Non-pigmented ciliary epithelial cell (primary cell): ENCODE measurements around the gene KREMEN2.
A peak's percentile ranks its signal among the peaks of the same experiment; 100 is the strongest.

Experiments used
- DNase-seq: peaks from one replicate; pipeline ENCODE4 v3.0.0-alpha.2; 2010; ENCODE audit warnings: low read depth

Gene KREMEN2

DNA sequence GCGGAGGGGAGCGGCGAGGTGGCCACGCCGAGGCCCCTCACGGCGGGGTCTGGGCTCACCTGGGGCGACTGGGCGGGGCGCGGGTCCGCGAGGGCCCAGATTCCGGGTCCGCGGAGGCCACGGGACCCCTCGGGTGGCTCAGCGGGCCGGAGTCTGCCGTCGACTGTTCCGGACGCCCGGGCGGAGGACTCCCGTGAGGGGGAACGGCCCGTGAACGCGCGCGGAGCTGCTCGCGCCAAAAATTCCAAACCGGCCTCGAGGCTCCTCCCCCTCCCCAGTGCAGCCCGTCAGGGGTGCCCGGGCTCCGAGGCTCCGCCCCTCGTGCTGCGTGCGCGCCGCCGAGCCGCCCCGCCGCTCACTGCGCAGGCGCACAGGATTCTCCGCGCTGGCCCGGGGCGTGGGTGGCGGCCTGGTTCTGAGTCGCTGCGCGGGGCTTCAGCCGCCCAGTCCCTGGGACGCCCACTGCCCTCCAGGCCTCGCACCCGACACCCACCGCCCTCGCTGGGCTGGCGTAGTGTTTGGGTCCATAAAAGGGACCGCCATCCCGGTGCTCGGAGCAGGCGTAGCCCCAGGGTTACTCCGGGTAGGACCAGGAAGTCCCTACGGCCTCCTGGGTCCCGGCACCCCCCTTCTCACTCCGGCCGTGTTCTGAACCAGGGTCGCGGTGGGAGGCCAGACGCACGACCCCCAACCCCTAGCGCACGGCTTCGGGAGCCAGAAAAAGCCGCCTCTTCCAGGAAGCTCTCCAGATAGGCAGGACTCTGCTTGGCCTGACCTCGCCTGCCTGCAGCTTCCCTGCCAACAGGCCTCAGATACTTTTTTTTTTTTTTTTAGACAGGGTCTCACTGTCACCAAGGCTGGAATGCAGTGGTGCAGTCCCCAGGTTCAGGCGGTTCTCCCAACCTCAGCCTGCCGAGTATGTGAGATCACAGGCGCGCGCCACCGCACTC is 16.4 kb downstream of the KREMEN2 start, which contains the start of gene PKMYT1:
Gene PKMYT1 (minus strand): TSS at position 220 of the 950 bp plus-strand sequence. CDS start 789 bp downstream, outside the sequence.
- no peak for DNase-seq

- no peak for DNase-seq
These were observed 17.3 kb downstream of the KREMEN2 start for GRCh38 chr16:2981177-2981898.

DNA sequence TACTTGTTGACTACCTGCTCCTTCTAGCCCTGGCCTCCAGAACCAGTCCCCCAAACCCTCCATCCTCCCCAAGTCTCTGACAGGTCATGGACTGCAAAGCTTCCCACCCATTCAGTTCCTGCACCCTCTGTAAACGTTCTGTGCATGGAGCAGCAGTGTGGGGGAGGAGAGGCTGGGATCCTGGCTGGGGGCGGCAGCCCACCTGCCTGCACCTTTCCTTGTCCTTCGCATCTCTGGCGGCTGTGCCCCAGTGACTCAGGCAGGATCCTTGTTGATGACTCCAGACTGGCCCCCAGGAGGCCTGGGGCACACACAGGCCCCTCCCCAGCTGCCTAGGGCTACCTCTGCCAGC is 17.8 kb downstream of the KREMEN2 start:
- no peak for DNase-seq

DNA sequence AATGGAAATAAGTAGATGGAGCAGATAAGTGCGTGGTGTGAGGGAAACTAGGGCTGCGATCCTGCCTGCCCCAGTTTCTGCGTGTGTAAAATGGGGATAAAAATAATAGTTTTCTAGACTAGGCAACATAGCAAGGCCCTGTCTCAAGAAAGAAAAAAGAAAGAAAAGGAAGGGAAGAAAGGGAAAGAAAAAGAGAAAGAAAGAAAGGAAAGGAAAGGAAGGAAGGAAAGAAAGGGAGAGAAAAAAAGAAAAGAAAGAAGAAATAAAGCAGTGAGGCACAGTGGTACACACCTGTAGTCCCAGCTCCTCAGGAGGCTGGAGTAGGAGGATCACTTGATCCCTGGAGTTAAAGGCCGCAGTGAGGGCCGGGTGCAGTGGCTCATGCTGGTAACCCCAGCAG is 18.3 kb downstream of the KREMEN2 start:
- DNase-seq = no peak

GRCh38 chr16:2983706-2984136 is 19.6 kb downstream of the KREMEN2 start:
- no peak for DNase-seq

DNA sequence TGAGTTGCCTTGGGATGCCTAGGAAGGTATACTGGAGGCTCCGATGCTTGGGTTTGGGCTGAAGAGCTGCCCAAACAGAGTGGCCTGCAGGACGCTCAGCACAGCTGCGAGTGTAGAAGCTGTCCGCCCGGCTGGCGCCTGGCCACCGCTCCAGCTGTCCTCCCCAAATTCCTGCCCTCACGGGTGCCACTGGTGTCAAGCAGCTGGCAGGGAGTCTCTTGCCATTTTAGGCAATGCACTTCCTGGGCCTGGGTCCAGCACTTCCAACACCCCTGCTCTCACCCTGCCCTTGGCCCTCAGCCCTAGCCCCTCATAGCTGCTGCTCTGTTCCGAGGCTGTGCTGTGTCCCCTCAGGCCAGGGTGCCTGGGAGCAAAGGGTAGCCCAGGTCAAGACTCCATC is 21.4 kb downstream of the KREMEN2 start:
- no peak for DNase-seq

DNA sequence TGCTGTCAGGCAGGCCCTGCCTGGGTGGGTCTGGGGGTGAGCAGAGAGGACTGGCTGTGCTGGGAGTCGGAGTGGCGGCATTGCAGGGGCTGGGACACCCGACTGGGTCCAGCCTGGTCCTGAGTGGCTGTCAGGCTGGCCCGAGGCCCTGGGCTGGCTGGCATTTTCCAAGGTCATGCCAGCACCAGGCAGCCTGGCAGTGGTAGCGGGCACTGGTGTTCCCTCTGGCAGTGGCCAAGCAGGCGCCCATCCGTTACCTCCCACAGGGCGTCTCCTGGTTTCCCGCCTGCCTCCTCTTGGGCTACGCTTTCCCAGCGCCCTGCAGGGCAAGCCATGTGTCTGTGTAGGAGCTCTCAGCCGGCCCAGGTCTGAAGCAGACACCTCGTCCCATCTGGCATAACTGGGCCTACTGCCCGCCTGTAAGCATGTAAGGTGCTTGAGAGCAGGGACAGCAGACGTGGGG is 21.8 kb downstream of the KREMEN2 start:
- no peak for DNase-seq

DNA sequence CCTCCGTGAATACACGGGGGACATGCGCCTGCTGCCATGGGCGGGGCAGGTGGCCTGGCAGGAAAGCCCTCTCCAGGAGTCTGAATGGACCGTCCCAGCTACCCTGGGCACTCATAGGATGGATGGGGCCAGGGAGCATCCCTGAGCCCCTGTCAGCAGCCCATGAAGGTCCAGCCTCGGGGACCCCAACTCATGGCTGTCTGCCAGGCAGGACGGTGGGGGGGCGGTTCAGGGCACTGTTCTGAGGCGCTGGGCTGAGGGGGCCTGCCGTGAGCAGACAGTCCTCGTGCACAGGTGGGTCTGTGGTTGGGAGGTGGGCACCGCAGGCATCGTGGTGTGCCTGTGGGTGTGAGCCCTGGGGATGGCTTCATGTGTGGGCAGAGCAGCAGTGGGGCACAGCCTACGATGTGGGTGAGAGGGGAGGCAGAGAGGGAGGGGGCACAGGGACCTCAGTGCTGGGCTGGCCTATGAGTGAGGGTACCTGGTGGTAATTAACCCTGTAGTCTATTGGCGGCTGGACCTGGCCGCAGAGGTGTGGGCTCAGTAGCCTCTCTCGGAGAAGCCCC is 22.6 kb downstream of the KREMEN2 start:
- DNase-seq = no peak

GRCh38 chr16:2987286-2987685 is 23.2 kb downstream of the KREMEN2 start:
- DNase-seq = no peak

DNA sequence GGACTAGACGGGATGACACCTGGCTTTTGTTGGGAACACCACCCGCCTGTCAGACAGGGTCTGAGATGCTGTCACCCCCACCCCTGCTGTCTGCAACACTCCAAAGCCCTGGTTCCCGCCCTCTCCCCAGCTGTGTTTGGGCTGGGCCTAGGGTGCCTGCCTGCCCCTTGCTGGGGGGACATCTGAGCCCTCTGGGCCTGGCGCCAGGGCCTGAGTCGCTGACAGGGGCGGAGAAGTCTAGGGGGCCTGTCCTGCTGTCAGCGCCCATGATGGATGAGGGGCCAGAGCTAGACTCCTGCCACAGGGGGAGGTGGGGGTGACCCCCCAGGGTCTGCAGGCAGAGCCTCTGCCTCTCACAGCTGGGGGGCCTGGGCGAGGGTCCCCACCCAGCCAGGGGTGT is 23.8 kb downstream of the KREMEN2 start:
- DNase-seq = no peak

GRCh38 chr16:2988590-2989099 is 24.6 kb downstream of the KREMEN2 start:
- DNase-seq = no peak

GRCh38 chr16:2990891-2991290 is 26.8 kb downstream of the KREMEN2 start:
- DNase-seq = no peak

DNA sequence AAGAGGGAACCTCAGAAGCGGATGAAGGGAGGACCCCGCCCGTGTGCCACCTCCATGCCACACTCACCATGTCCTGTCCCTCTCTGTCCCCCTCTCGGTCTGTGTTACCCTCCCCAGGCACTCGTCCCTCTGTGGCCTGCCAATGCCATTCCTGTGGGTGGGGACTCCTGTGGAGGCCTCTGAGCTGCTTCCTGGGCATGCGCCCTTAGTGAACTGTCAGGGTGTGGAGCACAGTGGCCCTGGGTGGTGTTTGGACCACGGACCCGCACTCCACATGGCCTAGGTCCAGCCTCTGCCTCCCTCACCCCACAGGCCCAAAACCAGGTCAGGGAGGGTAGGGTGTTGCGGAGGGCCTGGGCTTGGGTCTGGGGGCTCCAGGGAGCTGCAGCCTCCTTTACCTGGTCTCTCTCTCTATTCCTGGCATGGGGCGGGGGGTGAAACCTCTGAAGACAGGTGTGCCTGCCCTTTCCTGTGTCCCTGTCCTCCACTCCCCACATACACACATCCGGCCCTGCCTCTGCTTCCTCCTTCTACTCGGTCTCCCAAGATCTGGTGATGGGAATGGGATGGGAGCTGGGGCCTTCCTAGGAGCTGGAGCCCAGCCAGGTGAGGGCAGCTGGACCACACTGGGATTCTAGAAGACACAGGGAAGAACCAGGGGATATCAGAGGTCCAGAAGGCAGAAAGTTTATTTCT is 27.6 kb downstream of the KREMEN2 start:
- no peak for DNase-seq

- DNase-seq = no peak
These were observed 28.5 kb downstream of the KREMEN2 start for GRCh38 chr16:2992383-2993081.

GRCh38 chr16:2996298-2996697 is 32.2 kb downstream of the KREMEN2 start:
- no peak for DNase-seq

- DNase-seq = no peak
These were observed 35.9 kb downstream of the KREMEN2 start for GRCh38 chr16:2999929-3000328.

DNA sequence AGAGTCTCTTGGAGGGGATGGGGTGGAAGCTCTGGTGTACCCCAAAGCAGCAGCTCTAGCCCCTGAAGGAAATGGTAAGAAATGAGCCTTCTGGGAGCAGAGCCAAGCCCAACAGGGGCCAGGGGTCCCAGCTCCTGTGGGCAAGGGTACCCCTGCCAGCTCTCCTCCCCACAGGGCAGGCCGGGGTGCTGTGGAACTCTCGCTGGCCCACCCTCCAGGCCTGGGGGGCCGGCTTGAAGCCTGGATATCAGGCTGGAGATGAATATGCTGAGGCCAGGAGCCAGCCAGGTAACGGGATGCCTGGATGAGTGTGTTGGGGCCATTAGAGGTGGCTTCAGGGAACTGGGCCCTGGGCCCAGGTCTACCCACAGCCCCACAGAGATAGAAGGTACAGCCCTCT is 36.5 kb downstream of the KREMEN2 start:
- DNase-seq = no peak

DNA sequence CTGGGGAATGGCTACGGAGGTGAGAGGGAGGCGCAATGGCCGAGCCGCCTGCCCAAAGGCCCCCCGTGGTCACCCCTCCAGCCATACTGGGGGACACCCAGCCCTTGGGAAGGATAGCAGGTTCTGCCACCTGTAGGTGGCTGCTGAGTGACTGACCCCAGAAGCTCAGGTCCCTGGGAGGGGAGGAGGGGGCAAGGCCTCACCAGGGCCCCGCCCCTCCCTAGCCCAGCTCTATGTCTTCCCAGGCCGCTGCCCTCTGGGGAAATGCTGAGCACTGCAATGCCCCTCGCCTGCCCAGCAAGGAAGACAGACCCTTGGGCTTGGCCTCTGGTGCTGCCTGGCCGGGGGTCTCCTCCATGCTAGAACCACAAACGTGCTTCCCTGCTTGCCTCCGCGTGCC is 37.2 kb downstream of the KREMEN2 start:
- DNase-seq = no peak

DNA sequence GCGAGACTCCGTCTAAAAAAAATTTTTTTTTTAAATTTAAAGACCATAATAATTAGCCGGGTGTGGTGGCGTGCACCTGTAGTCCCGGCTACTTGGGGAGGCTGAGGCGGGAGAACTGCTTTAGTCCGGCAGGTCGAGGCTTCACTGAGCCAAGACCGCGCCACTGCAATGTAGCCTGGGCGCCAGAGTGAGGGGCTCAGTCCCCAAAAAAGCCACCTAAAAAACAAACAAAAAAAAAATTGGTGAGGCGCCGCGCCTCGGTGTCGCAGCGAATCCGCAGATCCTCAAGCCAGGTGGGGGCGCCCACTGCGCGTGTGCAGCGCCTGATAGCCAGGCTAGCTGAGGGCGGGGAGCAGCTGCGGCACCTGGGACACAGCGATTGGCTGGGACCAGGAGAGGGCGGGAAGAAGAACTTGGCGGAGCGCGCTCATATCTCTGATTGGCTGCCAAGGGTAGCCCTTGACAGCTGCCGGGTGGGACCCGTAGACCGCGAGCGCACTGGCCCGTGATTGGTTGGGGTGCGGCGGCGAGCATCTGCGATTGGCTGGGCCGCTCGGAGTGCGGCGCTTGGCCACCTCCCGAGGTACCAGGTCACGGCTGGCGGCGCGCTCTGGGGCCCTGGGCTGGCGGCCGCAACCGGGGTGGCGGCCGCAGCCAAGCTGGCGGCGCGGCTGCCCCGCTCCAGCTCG is 39.7 kb downstream of the KREMEN2 start:
- DNase-seq = peak; percentile 87

GRCh38 chr16:3004319-3004718 is 40.2 kb downstream of the KREMEN2 start:
- DNase-seq = no peak
